GM19463 (cell line): ENCODE results near the gene LRRC61.
A peak's percentile ranks its signal among the peaks of the same experiment; 100 is the strongest.

Experiments
- ATAC-seq: cut with Tn5 transposase; IDR thresholded peaks from one replicate; pipeline ENCODE4 v1.9.1; 2021; ENCODE audit warnings: mild to moderate bottlenecking, moderate library complexity; ENCODE audit not compliant: unreplicated experiment

LRRC61 gene

GRCh38 chr7:150329331-150330120 is 6.4 kb downstream of the LRRC61 start:
- no peak for ATAC-seq

- ATAC-seq: no peak
Measured at GRCh38 chr7:150330211-150330885, 7.2 kb downstream of the LRRC61 start.

GRCh38 chr7:150332852-150333635 is 9.9 kb downstream of the LRRC61 start:
- no peak for ATAC-seq

DNA sequence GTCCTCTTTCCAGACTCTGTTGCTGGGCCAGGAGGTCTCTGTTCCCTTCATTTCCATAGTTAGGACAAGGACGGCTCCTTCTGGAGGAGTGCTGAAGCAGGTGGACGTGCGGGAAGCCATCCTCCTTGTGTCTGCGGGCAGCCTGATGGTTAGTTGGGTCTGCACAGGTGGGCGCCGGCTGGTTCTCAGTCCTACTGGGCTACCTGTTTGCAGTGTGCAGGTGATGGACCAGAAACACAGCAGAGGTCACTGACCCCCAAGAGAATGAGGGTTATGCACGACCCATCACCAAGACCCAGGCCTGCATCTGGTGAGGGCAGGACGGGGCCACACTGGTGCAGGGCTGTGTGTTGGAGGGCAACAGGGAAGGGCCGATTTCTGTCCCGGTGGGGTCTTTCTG is 10.5 kb downstream of the LRRC61 start:
- ATAC-seq: no peak

DNA sequence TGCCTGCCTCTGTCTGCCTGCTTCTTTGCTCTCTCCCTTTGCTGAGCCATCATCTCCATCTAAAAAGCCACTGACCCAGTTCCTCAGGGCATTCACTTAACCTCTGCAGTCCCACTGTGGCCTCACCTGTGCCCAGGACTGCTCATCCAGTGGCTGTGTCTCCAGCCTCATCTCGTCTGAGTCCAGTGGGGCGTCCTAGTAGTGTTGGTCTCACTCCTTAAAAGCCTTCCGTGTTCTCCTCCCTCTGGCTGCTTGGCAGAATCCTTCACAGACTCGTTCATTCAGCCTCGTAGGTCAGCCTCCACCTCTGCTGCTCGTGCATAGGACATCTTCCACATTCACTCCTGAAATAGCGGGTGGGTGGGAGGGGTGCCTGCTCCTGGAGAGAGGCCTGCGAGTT is 11.0 kb downstream of the LRRC61 start:
- no peak for ATAC-seq

GRCh38 chr7:150335108-150335773 is 12.1 kb downstream of the LRRC61 start:
- ATAC-seq: no peak

GRCh38 chr7:150335774-150336112 is 12.6 kb downstream of the LRRC61 start:
- ATAC-seq: no peak

GRCh38 chr7:150336746-150337145 is 13.6 kb downstream of the LRRC61 start:
- no peak for ATAC-seq

DNA sequence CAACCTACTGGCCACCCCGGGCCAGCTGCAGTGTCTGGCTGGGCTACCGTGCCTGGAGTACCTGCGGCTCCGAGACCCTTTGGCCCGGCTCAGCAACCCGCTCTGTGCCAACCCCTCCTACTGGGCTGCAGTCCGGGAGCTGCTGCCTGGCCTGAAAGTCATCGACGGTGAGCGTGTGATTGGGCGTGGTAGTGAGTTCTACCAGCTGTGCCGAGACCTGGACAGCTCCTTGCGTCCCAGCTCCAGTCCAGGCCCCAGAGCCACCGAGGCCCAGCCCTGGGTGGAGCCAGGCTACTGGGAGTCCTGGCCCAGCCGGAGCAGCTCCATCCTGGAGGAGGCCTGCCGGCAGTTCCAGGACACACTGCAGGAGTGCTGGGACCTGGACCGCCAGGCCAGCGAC is 14.0 kb downstream of the LRRC61 start:
- no peak for ATAC-seq

- ATAC-seq: no peak
Measured at GRCh38 chr7:150337659-150338081, 14.5 kb downstream of the LRRC61 start.

GRCh38 chr7:150338166-150338829 is 15.1 kb downstream of the LRRC61 start:
- ATAC-seq: no peak

DNA sequence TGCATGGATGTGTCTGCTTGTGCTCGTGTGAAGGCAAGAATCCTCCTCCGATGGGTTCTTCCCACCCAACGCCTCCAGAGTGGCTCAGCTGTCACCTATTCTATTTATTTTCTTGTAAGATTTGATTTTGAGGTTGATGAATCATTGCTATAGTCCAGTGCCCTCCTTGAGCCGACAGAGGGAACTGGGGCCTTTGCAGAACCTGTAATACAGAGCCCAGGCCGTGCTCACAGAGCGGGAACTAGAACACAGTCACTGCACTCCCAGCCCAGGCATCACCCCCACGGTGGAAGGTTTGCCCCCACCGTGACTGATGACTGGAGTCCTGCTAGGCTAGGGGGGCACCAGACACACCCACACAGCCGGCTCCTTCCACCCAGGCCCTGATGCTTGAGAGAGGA is 16.3 kb downstream of the LRRC61 start:
- ATAC-seq: peak; percentile 70

DNA sequence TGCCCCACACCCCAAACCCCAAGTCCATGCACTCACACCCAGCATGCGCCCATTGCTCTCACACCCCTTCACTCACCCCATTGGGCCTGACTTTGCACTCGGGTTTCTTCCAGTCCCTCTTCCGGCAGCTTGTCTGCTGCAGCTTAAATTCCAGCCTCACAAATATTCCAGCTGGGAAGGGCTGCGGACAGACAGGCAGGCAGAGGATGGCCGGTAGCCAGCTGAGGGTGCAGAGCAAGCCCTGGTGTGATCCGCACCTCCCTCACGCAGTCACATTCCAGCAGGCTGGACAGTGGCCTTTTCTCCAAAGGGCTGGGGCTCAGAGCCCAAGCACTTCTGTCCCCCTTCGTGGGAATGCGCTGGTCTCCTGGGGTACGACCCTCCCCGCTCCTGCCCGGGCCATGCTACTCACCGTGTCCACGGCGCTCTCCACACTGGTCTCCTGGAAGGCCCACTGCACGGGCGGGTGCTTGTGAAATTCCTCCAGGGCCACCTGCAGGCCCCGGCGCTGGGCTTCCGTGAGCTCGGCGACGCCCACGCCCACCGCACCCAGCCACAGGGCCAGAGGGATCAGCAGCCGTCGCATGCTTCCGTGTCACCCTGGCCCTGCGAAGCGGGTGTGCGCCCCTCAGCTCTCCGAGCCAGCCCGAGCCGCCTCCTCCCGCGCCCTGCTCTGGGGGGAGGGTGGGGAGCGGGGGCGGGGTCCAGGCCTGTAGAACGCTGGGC is 17.0 kb downstream of the LRRC61 start:
- ATAC-seq: no peak

- no peak for ATAC-seq
Measured at GRCh38 chr7:150340875-150341262, 17.7 kb downstream of the LRRC61 start.

DNA sequence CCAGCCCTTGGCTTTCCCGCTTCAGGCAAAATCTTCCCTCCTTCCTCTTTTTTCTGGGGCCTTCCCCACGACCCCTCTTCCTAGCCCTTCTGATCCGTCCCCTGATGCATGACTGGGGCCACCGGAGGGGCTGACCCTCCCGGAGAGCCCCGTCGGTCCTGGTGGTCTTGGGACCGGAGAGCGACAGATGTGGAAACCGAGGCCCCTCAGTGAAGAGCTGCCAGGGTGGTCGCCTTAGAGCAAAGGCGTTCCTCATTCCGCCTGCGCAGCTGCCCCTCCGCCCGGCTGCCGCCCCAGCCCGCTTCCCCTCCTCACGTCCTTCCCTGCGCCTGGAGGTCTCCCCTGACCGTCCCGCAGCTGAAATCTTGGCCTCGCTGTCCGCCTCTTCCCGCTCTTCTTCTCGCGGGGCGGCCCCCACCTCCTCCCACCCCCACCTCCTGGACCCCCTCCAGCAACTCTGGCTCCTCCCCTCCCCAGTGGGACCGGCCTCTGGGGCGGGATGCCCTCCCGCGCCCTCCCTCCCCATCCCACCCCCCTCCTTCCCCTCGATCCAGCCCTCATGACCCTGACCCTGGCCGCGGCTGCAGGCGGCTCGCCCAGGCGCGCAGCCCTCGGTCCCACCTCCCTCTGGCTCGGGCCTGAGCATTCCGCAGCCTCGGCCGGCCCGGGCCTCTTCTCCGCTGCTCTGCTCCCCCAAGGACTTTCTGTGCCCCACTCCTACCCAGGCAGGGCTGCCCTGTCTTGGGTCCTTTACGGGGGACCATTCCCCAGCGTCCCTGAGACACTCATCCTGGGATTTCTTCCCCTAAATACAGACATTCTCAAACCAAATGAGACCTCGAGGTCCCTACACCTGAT is 18.3 kb downstream of the LRRC61 start, which contains the start of gene RARRES2:
TSS of gene RARRES2 (minus strand) at position 367 of the 858 bp plus-strand sequence. CDS start 1,020 bp downstream, outside the sequence.
- ATAC-seq: no peak

- ATAC-seq: no peak
Measured at GRCh38 chr7:150342121-150342408, 18.9 kb downstream of the LRRC61 start.

GRCh38 chr7:150343225-150343624 is 20.1 kb downstream of the LRRC61 start:
- no peak for ATAC-seq

- no peak for ATAC-seq
Measured at GRCh38 chr7:150344299-150344698, 21.1 kb downstream of the LRRC61 start.

- ATAC-seq: no peak
Measured at GRCh38 chr7:150345012-150345411, 21.9 kb downstream of the LRRC61 start.
